Adrenal gland (tissue), 5 donors: ENCODE results near the gene PBX2.

Experiments
- CTCF ChIP-seq, 6 experiments: fragments of 450-650 bp in 4 of 6; fragments of 200-600 bp in 2 of 6; sonication (generic) in 1 of 6; IDR thresholded peaks; 1 replicate in 5 of 6; 2 replicates in 1 of 6; pipeline versions ENCODE4 v1.5.1 to v1.8.0; 2016 to 2021; ENCODE audit warnings: antibody characterized with exemption in 6 of 6, mild to moderate bottlenecking in 2 of 6, moderate library complexity in 1 of 6
- POLR2A ChIP-seq, 2 donors: fragments of 450-650 bp; IDR thresholded peaks; one replicate each; pipeline ENCODE4 v1.6.1; 2017; ENCODE audit warnings: antibody characterized with exemption in 2 of 2, mild to moderate bottlenecking in 2 of 2, moderate library complexity in 1 of 2
- donor health status: DM: no; HTN: no; CAD: no.

- TF ChIP-seq CTCF (IDR thresholded peaks at IDR 0.05) (no peak), POLR2A (IDR thresholded peaks at IDR 0.05) (no peak)
Observed at GRCh38 chr6:32216998-32217397, 27.0 kb upstream of the PBX2 start.
